ENCODE data around the gene ZNF570. TPM values are rescaled to one million over a fixed set of nuclear protein-coding genes. Genes with fewer than 3 reads are reported as not detected.

ZNF570 gene
- total and polyA plus RNA-seq, 2 of the 8 experiments (the other 6 are each of a cell fraction or from before 2014, with no cell fraction given): 1.0 to 5.4 TPM

GRCh38 chr19:37519890-37520289, 50.7 kb downstream of the ZNF570 start (continued):
- TF ChIP-seq SIRT6 (IDR thresholded peaks at IDR 0.05; ENCODE audit: low read length) (no peak), POLR2AphosphoS5 (IDR thresholded peaks at IDR 0.05; ENCODE audit: low read depth, low read length) (no peak), FOSL1 (IDR thresholded peaks at IDR 0.05; ENCODE audit: insufficient read depth, low read depth, low read length) (no peak)

Data from H1 (cell line).